GM19468 (cell line): ENCODE results near the gene TUBGCP6.

ENCODE experiments used
- ATAC-seq: cut with Tn5 transposase; IDR thresholded peaks from one replicate; pipeline ENCODE4 v1.9.1; 2021; ENCODE audit warnings: mild to moderate bottlenecking, moderate library complexity, moderate number of reproducible peaks; ENCODE audit not compliant: unreplicated experiment; ENCODE audit errors: extremely low read depth

The TUBGCP6 gene

DNA sequence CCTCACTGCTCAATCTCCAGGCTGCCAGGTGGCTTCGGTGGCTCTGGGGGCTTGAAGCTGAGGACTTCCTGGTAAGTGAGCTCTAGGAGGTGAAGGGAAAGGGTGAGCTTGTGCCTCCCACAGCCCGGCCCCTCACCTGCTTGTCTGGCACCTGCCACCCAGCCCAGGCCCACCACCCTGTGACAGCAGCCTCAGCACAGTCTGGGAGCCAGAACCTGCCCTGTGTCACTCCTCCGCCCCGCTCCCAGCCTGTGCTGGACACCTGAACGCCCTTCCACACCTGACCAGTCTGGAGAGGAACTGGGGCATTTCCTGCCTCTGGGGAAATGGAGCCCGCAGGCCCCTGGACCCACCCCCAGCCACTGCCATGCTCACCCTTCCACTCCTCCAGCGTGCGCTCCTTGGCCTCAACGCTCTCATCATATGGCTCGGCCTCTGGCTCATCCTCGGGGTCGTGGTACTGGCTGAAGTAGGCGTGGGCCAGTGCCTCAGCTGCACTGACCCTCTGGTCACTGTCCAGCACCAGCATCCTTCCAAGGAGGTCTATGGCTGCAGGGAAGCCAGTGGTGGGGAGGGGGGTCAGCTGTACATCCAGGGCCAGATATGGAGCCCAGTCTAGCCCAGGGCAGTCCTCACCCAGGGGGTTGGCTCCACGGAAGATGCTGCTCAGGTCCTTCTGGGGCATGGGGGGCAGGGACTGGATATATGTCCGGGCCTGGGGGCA lies 20.3 kb upstream of the TUBGCP6 start:
- ATAC-seq = no peak

DNA sequence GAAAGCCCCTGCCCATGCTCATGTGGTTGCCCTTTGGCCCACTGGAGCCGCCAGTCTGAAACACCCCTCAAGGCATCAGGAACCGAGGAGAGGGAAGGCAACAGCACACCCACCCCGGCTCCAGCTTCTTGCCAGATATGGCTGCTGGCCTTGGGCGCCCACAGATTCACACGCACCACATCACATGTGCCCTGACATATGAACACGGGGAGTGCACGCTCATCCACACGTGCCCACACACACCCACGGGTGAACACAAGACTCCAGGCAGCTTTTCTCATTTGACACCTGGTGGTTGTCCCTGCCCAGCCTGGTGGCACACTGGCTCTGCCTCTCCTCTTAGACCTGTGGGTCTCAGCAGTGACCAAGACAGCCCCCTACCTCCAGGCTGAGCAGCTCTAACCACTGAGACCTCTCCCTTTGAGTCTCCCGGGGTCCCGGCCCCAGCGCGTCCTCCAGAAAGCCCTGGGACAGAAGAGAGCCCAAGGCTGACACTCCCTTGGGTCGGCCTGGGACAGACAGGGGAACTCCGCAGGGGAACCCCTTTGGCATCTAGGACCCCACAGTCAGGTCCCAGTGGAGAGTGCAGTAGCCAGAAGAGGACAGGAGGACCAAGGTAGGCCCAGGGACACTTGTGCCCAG lies 19.4 kb upstream of the TUBGCP6 start:
- ATAC-seq = no peak

DNA sequence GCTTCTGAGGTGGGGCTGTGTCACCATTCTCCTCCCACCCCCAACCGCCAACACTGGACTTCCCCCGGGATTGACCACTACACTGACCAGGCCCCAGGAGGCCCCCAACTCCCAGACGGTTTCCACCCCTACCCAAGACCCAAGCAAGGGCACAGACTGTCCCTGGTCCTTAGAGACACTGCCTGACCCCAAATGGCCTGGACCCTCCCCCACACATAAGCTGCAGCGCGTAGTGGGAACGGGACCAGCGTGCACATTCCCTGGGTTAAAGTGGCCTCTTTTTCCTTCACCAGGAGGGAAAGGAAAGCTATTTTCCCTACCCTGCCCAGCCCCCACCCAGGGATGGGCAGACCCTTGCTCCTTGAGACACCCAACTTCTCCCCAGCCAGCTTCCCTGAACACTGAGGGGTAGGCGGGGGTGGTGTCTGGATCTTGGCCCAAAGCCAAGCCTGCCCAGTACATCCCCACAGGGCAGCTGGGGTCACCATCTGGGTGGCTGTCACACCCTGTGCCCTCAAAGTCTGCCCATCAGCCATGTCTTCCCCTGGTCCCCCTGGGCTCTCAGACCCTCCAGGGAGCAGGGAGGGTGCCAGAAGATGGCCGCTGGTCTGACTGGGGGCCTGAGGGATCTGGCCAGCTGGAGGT lies 18.3 kb upstream of the TUBGCP6 start:
- ATAC-seq = no peak

DNA sequence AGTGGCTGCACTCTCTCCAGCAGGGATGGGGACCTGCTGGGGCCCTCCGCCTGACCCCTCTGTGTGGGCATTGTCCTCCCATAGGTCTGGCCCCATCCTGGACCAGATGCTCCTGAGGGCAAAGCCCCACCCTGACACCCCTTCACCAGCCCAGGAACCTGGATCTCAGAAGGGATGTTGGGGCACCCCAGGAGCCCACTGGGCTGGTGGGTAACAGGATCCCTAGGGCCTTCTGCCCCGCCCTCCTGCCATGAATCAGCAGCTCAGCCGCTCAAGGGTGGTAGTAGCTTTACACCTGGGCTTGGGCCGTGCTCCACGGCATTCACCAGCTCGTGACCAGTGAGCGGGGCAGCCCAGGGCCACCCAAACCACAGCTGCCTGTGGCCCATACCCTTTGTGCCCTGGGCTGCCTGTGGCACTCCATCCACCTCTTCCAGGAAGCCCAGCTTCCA lies 17.7 kb upstream of the TUBGCP6 start:
- no peak for ATAC-seq

DNA sequence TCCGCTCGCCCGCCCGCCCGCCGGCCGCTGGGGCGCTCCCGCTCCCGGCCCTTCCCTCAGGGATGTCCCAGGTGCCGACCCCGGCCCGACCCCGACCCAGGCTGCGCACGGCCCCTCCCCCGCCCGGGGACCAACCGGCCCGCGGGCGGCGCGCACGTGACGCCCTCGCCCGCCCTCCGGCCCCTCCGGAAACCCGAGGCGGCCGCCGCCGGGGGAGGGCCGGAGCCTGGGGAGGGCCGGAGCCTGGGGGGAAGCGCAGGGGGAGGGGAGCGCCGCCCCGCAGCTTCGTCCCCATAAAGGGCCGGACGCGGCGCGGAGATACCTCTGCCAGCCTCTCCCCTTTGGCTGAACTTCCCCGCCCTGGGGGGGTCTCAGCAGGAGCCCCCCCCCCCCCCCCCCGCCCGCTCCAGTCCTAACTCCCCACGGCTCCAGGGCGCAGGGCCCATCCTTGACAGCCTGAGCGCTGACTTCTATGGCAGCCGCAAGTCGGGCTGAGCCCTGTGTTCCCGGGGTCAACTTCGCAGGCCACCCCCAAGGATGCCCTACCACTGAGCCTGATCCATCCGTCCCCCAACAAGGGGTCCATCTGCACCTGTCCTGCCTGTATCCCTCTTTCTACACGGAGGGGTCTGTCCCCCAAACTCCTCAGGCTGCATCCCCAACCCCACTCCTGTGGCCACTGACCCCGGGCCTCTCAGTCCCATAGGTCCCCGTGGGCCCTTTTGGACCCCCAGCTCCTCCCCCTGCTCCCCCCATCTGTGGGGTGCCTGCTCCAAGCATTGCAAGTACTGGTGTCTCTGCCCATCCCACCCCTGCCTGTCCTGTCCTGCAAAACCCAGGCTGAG lies 17.0 kb upstream of the TUBGCP6 start, which contains the start of gene MAPK12:
TSS of gene MAPK12 (minus strand) at position 69 of the 845 bp plus-strand sequence. CDS start 174 bp downstream, outside the sequence.
- no peak for ATAC-seq

DNA sequence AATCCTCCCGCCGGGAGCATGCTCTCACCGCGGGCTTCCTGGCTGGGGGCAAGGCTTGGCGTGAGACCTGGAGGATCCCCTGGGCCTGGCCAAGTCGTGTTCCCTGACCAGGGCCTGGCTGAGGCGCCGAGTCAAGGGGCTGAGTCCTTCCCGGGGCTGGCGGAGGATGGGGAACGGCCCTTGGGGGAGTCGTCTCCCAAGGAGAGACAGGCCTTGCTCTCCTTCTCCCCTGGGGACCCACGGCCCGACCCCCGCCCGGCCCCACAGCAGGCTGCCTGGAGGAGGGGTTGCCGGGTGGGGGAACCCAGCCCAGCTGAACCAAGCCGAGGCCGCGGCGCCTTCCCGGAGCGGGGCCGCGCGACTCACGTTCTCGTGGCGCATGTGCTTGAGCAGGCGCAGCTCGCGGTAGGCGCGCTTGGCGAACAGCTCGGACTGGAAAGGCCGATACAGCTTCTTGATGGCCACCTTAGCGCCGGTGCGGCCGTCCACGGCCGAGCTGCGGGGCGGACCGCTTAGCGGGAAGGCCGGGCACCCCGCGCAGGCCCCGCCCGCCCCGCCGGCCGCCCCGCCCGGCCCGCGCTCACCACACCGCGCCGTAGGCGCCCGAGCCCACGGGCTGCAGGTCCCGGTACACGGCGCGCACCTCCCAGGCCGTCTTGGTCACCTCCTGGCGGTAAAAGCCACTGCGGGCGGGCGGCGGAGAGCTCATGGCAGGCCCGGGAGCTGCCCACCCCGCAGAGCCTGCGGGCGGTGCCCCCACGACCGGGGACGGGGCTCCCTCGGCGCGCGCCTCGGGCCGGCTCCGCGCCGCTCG lies 16.2 kb upstream of the TUBGCP6 start:
- no peak for ATAC-seq

DNA sequence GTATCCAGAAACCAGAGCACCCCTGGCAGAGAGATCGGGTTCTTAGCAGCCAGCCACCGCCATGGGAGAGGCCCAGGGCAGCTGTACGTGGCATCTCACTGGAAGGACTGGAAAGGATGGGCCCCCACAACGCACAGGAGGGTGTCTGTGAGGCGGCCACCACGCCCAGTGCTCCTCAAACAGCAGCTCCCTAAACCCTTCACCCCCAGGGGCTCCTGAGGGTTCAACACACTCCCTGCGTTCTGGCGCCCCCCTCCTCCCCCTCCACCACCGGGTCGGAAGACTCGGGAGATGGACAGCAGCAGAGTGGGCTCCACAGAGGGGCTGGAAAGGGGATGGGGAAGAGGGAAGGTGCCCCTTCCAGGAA lies 15.6 kb upstream of the TUBGCP6 start:
- no peak for ATAC-seq

DNA sequence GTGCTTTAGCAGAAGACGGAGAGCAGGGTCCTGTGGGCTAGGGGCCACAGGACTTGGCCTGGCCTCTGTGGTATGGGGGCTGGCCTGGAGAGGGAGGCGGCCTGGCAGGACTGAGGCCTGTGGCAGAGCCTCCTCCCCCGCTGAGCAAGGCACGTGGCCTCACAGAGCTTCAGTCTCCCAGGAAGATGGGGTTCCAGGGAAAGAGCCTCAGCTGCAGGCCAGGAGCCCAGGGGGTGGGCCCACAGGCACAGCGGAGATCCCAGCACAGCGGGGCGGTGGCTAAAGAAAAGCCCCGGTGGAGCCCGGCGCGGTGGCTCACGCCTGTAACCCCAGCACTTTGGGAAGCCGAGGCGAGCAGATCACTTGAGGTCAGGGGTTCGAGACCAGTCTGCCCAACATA lies 14.5 kb upstream of the TUBGCP6 start:
- ATAC-seq = no peak

DNA sequence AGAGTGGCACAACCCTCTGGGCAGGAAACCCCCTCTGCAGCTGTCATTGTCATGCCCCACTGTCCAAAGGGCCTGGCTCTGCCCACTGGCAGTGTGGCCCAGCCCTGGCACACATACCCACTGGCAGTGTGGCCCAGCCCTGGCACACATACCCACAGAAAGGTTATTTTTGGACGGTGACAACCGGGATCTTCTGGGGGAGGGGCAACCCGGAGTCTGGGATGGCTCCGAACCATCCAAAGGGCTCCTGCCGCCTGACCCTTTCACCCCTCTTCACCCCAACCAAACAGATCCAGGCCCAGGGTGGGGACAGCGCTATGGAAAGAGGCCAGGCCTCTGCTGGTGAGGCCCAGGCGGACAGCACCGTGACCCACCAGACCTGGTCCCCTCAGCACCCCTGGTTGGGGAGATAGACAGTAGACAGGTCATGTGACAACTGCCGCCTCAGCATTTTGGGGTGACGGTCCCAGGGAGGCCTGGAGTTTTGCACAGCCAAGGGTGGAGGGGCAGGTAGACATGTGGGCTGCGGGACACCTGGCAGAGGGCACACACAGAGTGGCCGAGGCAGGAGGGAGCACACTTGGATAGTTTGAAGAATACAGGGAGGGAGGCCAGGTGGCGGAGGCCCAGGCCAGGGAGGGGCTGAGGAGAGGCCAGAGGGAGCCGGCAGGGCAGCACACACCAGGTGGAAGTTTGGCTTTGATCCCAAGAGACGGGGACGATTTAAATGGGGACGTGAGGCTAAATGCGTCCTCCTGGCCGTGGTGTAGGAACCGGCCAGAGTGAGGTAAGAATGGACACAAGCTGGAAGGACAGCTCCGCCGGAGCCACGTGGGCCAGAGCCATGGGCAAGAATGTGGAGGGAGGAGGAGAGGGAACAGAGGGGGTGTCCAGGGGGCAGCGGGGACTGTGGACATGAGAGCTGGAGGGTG lies 13.8 kb upstream of the TUBGCP6 start:
- no peak for ATAC-seq

DNA sequence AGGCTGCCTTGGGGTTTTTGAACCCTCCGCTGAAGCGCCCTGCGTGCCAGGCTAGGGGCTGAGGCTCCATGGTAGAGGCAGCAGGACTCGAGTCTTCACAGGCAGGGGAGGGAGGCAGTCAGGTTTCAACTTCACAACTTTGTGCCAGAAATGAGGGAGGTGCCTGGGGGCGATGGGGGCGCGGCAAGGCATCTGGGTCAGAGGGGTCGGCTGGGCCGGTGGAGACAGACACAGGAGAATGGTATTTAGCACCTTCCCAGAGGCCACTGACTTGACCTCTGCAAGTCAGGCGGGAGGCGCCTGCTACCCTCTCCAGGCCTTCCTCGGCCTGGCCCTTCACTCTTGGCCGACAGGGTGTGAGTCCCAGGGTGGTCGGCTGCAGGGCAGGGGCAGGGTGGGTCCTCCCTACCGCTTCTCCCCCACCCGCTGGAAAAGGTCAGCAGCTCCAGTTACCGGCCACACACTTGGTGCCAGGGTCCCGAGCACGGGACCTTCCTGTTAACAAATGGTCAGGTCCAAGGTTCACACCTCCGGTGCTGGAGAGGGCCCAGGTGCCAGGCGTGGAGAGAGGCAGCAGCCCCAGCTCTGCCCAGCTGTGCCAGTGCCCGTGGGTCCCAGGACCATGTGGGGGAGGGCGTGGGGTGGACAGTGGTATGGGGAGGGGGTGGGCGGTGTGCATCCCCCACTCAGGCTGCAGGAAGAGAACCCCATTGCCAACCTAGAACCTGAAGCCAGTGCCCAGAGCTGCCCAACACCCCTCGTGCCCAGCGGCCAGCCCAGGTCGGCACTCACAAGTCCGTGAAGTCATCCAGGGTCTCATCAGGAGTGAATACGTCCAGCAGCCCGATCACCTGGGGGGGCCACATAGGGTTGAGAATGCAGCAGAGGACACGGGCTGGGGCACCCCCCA lies 12.9 kb upstream of the TUBGCP6 start:
- no peak for ATAC-seq

DNA sequence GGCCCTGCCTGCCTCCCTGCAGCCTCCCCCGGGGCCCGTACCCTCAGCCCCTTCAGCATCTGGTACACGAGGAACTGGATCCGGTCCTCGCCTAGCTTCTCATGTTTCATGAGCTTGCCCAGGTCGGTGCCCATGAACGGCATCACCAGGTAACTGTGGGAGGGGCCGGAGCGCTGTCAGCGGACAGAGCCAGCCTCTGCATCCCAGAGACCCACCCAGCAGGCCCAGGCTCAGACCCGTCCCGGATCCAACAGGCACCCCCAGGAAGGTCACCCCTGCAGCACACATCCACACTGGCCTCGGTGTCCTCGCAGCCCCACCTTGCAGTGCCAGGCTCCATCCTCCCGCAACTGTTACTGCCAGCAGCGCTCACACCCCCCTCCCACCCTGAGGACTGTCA lies 12.2 kb upstream of the TUBGCP6 start:
- no peak for ATAC-seq

DNA sequence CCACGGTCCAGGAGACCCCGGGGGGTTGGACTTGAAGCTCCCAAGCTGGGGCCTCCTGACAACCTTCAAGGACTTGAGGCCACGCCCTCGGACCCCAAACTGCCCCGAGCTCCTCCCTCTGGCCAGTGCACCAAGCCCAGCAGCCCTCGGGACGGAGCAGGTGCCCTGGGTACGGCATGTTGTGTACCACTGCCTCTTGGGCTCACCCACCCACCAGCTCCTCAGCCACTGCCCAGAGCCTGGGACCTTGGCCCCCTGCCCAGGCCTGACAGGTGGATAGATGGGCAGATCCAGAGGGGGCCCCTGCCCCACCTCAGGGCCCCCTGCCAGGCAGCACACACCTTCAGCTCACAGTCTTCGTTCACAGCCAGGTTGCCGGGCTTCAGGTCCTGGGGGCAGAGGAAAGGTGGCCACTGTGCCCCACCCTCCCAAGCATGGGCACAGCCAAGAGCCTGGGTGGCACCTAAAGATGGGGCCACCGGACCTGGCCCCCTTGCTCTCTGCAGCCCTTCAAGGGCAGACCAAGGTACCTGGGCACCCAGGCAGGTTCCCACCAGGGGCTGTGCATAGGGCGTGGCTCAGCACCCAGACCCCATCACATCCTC lies 11.5 kb upstream of the TUBGCP6 start:
- ATAC-seq = no peak

DNA sequence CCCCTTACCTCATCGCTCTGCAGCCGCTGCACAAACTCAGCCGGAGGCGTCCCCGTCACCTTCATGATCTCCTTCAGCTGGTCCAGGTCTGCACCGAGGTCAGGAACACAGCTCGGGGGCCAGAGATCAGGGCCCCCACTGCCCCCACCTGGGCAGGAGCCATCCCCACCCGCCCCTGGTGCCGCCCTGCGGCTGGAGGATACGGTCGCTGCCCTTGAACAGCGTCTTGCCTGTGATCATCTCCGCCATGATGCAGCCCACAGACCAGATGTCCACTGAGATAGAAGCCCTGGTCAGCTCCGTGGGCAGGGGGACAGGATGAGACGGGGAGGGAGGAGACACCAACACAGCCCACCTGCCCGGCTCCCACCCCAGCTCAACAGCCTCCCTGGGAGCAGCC lies 10.8 kb upstream of the TUBGCP6 start:
- ATAC-seq = no peak

DNA sequence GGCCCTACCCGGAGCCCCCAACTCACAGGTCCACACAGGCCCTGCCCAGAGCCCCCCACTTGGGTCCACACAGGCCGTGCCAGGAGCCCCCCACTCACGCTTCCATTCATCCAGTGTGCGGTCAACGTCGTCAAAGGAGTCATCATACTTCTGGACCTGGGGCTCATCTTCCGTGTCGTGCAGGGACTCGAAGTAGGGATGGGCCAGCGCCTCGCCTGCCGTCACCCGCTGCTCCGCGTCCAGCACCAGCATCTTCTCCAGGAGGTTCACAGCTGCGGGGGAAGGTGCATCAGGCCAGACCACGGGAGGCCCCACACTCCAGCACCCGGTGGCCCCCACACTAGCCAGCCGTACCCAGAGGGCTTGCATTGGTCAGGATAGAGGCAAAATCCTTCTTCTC lies 10.3 kb upstream of the TUBGCP6 start:
- ATAC-seq = no peak

DNA sequence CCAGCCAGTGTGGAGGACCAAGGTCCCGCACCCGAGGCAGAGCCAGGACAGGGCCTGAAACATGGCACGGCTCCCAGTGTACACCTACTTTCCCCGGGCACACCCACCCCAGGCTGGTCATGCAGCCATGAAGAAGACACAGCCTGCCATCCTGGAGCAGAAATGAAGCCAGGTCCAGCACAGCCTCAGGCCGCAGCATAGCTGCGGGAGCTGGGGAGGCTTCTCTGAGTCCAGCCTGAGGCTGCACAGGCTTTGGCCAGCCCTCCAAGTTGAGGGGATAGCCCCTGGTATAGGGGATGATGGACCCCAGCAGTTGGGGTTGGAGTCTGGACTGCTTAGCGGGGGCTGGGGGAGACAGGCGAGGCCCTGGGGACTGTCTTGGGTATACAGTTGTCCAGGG lies 9.1 kb upstream of the TUBGCP6 start:
- ATAC-seq = no peak

DNA sequence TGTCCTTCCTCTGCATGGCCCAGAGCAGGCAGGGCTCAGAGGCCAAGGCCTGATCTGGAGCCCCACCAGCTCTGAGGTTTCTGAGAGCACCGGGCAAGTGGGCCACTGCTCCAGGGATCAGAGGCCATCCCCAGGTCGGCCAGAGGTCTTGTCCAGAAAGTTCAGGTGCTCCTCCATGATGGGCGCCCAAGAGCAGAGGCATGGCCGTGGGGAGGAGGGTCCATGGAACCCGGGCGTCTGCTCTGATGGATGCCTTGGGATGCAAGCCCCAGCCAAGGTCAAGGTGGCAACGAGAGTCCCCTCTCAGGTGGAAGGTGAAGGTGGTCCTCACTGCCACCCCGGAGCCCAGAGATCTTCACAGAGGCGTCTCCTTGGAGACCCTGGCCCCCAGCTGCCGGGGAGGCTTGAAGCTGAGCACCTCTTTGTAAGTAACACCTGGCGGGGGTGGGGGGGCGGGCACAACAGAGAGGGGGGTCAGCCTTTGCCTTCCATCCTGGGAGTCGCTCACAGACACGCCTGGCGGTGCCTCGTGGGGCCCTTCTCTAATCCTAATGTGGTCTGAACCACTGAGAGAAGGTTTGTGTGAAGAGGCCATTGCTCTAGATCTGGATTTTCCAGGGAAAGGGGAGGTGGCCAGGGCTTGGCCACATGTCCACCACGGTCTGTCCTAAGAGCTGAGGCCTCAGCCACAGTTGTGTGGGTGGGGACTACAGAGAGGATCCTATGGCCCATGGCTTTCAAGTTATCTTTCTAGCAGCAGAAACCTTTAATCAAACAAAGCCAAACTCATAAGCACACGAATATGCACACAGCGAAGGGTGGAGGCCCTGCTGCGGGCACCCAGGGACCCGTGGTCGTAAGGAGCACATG lies 8.5 kb upstream of the TUBGCP6 start:
- no peak for ATAC-seq
